Measurements from ENCODE around the gene FGF7. TPM values are rescaled to one million over a fixed set of nuclear protein-coding genes. Genes with fewer than 3 reads are reported as not detected.

Gene FGF7
- total and polyA plus RNA-seq, 4 donors = 0.13 to 0.62 (median 0.33) TPM; not detected in 1

DNA sequence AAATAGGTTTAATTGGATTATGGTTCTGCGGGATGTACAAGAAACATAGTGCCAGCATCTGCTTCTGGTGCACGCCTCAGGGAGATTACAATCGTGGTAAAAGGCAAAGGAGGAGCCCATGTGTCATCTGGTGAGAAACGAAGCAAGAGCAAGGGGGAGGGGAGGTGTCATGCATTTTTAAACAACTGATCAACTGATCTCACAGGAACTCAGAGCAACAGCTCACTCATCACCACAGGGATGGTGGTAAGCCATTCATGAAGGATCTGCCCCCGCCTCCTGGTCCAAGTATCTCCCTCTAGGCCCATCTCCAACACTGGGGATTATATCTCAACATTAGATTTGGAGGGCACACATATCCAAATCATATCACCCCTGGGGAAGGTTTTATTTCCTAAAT is 42.1 kb upstream of the FGF7 start (continued):
- TF ChIP-seq, protein P1, sequence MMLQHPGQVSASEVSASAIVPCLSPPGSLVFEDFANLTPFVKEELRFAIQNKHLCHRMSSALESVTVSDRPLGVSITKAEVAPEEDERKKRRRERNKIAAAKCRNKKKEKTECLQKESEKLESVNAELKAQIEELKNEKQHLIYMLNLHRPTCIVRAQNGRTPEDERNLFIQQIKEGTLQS (IDR thresholded peaks at IDR 0.05) = no peak
- TF ChIP-seq, protein P2, sequence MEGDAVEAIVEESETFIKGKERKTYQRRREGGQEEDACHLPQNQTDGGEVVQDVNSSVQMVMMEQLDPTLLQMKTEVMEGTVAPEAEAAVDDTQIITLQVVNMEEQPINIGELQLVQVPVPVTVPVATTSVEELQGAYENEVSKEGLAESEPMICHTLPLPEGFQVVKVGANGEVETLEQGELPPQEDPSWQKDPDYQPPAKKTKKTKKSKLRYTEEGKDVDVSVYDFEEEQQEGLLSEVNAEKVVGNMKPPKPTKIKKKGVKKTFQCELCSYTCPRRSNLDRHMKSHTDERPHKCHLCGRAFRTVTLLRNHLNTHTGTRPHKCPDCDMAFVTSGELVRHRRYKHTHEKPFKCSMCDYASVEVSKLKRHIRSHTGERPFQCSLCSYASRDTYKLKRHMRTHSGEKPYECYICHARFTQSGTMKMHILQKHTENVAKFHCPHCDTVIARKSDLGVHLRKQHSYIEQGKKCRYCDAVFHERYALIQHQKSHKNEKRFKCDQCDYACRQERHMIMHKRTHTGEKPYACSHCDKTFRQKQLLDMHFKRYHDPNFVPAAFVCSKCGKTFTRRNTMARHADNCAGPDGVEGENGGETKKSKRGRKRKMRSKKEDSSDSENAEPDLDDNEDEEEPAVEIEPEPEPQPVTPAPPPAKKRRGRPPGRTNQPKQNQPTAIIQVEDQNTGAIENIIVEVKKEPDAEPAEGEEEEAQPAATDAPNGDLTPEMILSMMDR (IDR thresholded peaks at IDR 0.05; ENCODE audit: low read depth, low read length, missing input control) = no peak

DNA sequence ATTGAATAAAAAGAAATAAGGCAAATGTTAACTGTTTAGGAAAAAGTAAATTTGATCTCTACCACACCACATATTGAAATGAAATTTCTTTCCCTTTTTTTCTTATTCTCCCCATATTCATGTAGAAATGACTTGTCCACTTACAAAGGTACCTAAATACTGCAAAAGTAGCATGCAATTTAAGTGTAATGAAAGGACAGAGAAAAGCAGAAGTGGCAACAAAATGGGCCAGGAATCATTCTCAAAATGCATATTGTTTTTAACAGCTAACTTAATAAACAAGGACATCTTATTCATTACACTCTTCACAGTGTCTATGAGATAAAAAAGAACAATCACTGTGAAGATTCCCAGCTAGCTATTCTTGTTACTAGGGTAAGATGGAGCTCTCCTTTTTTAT is 40.6 kb upstream of the FGF7 start:
- Histone ChIP-seq H3K27me3 (ENCODE audit: control insufficient read depth in 4 of 4, insufficient read depth in 4 of 4, low read length in 3 of 4) (no peaks in the 10 kb centered on the region), H3K9ac (ENCODE audit: low read depth in 1 of 2, low read length in 2 of 2) (no peak overlapping the region), H3K4me1 (ENCODE audit: control insufficient read depth in 4 of 4, insufficient read depth in 4 of 4, low read length in 3 of 4) (no peaks in the 10 kb centered on the region), H3K4me3 (ENCODE audit: low read depth in 1 of 3, low read length in 3 of 3) (no peak overlapping the region), H3K27ac (ENCODE audit: low read depth in 1 of 2, low read length in 2 of 2) (no peak overlapping the region), H3K9me3 (ENCODE audit: control insufficient read depth in 4 of 4, low read length in 3 of 4) (peaks cover 0 to 2% (median 0%) of the 10 kb centered on the region in 4 donors), H3K36me3 (ENCODE audit: control insufficient read depth in 4 of 4, insufficient read depth in 3 of 4, low read depth in 1 of 4, low read length in 3 of 4) (no peaks in the 10 kb centered on the region)
- DNase-seq (ENCODE audit: low spot score) = no peak
- no peak for TF ChIP-seq SP1 (IDR thresholded peaks at IDR 0.05)
- TF ChIP-seq, protein P2 (IDR thresholded peaks at IDR 0.05; ENCODE audit: low read depth, low read length, missing input control) = no peak
- no peak for TF ChIP-seq HNF4G (IDR thresholded peaks at IDR 0.05)
- no peak for TF ChIP-seq FOXA1 (IDR thresholded peaks at IDR 0.05)

DNA sequence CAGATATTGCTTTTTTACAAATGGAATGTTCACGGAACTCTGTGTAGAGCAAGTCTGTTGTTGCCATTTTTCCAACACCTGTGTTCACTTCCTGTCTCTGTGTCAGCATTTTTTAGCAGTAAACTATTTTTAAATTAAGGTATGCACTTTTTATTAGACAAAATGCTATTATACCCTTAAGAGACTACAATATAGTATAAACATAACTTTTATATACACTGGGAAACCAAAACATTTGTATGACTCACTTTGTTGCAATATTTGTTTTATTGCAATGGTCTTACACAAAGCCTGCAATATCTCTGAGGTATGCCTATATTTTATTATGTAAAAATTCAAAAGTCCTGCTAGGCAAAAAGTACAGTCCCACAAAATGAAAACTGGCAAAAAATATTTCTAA is 39.8 kb upstream of the FGF7 start:
- no peaks in the 10 kb centered on the region for H3K4me1 ChIP-seq (ENCODE audit: control insufficient read depth in 4 of 4, insufficient read depth in 4 of 4, low read length in 3 of 4)
- 80% methylated on average over 1 of the region's 1 CpG for WGBS
- no peaks in the 10 kb centered on the region for H3K36me3 ChIP-seq (ENCODE audit: control insufficient read depth in 4 of 4, insufficient read depth in 3 of 4, low read depth in 1 of 4, low read length in 3 of 4)
- H3K27me3 ChIP-seq (ENCODE audit: control insufficient read depth in 4 of 4, insufficient read depth in 4 of 4, low read length in 3 of 4) = no peaks in the 10 kb centered on the region
- peaks cover 0 to 5% (median 0%) of the 10 kb centered on the region in 4 donors for H3K9me3 ChIP-seq (ENCODE audit: control insufficient read depth in 4 of 4, low read length in 3 of 4)
- H3K4me3 ChIP-seq (ENCODE audit: low read depth in 1 of 3, low read length in 3 of 3) = no peak overlapping the region
- DNase-seq (ENCODE audit: low spot score) = no peak
- no peak overlapping the region for H3K9ac ChIP-seq (ENCODE audit: low read depth in 1 of 2, low read length in 2 of 2)
- no peak overlapping the region for H3K27ac ChIP-seq (ENCODE audit: low read depth in 1 of 2, low read length in 2 of 2)
- TF ChIP-seq EGR1 (IDR thresholded peaks at IDR 0.05; ENCODE audit: low read depth in 2 of 2) = no peak
- TF ChIP-seq FOXA2 (IDR thresholded peaks at IDR 0.05) = no peak
- TF ChIP-seq JUND (IDR thresholded peaks at IDR 0.05) = no peak
- TF ChIP-seq RAD21 (IDR thresholded peaks at IDR 0.05) = no peak
- no peak for TF ChIP-seq SP1 (IDR thresholded peaks at IDR 0.05)
- TF ChIP-seq, protein P3, sequence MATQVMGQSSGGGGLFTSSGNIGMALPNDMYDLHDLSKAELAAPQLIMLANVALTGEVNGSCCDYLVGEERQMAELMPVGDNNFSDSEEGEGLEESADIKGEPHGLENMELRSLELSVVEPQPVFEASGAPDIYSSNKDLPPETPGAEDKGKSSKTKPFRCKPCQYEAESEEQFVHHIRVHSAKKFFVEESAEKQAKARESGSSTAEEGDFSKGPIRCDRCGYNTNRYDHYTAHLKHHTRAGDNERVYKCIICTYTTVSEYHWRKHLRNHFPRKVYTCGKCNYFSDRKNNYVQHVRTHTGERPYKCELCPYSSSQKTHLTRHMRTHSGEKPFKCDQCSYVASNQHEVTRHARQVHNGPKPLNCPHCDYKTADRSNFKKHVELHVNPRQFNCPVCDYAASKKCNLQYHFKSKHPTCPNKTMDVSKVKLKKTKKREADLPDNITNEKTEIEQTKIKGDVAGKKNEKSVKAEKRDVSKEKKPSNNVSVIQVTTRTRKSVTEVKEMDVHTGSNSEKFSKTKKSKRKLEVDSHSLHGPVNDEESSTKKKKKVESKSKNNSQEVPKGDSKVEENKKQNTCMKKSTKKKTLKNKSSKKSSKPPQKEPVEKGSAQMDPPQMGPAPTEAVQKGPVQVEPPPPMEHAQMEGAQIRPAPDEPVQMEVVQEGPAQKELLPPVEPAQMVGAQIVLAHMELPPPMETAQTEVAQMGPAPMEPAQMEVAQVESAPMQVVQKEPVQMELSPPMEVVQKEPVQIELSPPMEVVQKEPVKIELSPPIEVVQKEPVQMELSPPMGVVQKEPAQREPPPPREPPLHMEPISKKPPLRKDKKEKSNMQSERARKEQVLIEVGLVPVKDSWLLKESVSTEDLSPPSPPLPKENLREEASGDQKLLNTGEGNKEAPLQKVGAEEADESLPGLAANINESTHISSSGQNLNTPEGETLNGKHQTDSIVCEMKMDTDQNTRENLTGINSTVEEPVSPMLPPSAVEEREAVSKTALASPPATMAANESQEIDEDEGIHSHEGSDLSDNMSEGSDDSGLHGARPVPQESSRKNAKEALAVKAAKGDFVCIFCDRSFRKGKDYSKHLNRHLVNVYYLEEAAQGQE (IDR thresholded peaks at IDR 0.05) = no peak
- TF ChIP-seq FOXA1 (IDR thresholded peaks at IDR 0.05) = no peak
- no peak for TF ChIP-seq RXRA (IDR thresholded peaks at IDR 0.05)
- TF ChIP-seq HNF4G (IDR thresholded peaks at IDR 0.05) = no peak
- TF ChIP-seq, protein P1 (IDR thresholded peaks at IDR 0.05) = no peak
- no peak for TF ChIP-seq GABPA (IDR thresholded peaks at IDR 0.05 in 1 of 2, conservative IDR thresholded peaks at IDR 0.05 in 1 of 2)
- TF ChIP-seq NR2F2 (IDR thresholded peaks at IDR 0.05) = no peak
- TF ChIP-seq, protein P4, sequence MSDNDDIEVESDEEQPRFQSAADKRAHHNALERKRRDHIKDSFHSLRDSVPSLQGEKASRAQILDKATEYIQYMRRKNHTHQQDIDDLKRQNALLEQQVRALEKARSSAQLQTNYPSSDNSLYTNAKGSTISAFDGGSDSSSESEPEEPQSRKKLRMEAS (IDR thresholded peaks at IDR 0.05) = no peak
- no peak for TF ChIP-seq HNF4A (conservative IDR thresholded peaks at IDR 0.05)
- TF ChIP-seq, protein P2 (IDR thresholded peaks at IDR 0.05; ENCODE audit: low read depth, low read length, missing input control) = no peak
- TF ChIP-seq TAF1 (conservative IDR thresholded peaks at IDR 0.05) = no peak
